HepG2 (cell line): ENCODE results near the gene RUSF1. TPM values are rescaled to one million over a fixed set of nuclear protein-coding genes. Genes with fewer than 3 reads are reported as not detected.

Experiments used
- E2F5 ChIP-seq: sonication (generic); formaldehyde crosslinking; conservative IDR thresholded peaks from 2 replicates; pipeline ENCODE4 v1.4.0; 2020; ENCODE audit warnings: missing genetic modification reagents
- FOXP4 ChIP-seq: sonication (generic); formaldehyde crosslinking; IDR thresholded peaks from 2 replicates; pipeline ENCODE4 v1.4.0; 2020; ENCODE audit warnings: missing genetic modification reagents
- HNF4A ChIP-seq: sonication (generic); formaldehyde crosslinking; IDR thresholded peaks from 2 replicates; pipeline ENCODE4 v1.4.0; 2020; ENCODE audit warnings: missing genetic modification reagents
- JUND ChIP-seq: sonication (generic); formaldehyde crosslinking; IDR thresholded peaks from 2 replicates; pipeline ENCODE4 v1.8.0; 2022; ENCODE audit warnings: mild to moderate bottlenecking, missing genetic modification reagents
- ONECUT2 ChIP-seq: sonication (generic); formaldehyde crosslinking; IDR thresholded peaks from 2 replicates; pipeline ENCODE4 v1.4.0; 2020; ENCODE audit warnings: missing genetic modification reagents
- RARA ChIP-seq: IDR thresholded peaks from 2 replicates; pipeline ENCODE4 v1.6.1; 2016; ENCODE audit warnings: missing genetic modification reagents, missing compliant biosample characterization
- RBM22 ChIP-seq: fragments of 200-400 bp; formaldehyde crosslinking; optimal IDR thresholded peaks from 2 replicates; pipeline ENCODE3; 2017; ENCODE audit warnings: mild to moderate bottlenecking, low read length, moderate library complexity
- ZNF143 ChIP-seq: sonication (generic); formaldehyde crosslinking; IDR thresholded peaks from 2 replicates; pipeline ENCODE4 v1.4.0; 2020; ENCODE audit warnings: missing genetic modification reagents
- ZNF407 ChIP-seq: sonication (generic); formaldehyde crosslinking; IDR thresholded peaks from one replicate; pipeline ENCODE4 v1.5.1; 2020; ENCODE audit warnings: mild to moderate bottlenecking, missing genetic modification reagents; ENCODE audit errors: not compliant biosample characterization
- ZNF441 ChIP-seq: sonication (generic); formaldehyde crosslinking; IDR thresholded peaks from 2 replicates; pipeline ENCODE4 v1.7.0; 2021; ENCODE audit warnings: missing genetic modification reagents, borderline replicate concordance
- ZNF503 ChIP-seq: sonication (generic); formaldehyde crosslinking; IDR thresholded peaks from 2 replicates; pipeline ENCODE4 v1.4.0; 2020; ENCODE audit warnings: missing genetic modification reagents
- ZNF775 ChIP-seq: sonication (generic); formaldehyde crosslinking; IDR thresholded peaks from 2 replicates; pipeline ENCODE4 v1.4.0; 2020; ENCODE audit warnings: missing genetic modification reagents, mild to moderate bottlenecking, moderate library complexity, borderline replicate concordance
- ZZZ3 ChIP-seq: sonication (generic); formaldehyde crosslinking; IDR thresholded peaks from 2 replicates; pipeline ENCODE4 v1.4.0; 2020; ENCODE audit warnings: missing genetic modification reagents, mild to moderate bottlenecking, borderline replicate concordance
- polyA plus RNA-seq, 8 experiments: library from polyadenylated mRNA; depleted of rRNA in 3 of 8; stranded (reverse) in 7 of 8; unstranded in 1 of 8; fragments of >200 nt; fragmentation: Illumina TruSeq in 4 of 8; extraction: Trizol in 4 of 8; gene quantifications; 2 replicates each; pipeline versions ENCODE4 v1.2.1 to v1.2.3, GENCODE V29; 2011 to 2016; ENCODE audit warnings: low read depth in 4 of 8, missing spikeins in 1 of 8, mixed read lengths in 1 of 8; ENCODE audit not compliant: insufficient read depth in 1 of 8
- total RNA-seq, 5 experiments: library from RNA; depleted of rRNA; stranded (reverse); fragments of >200 nt; fragmentation: Illumina TruSeq; extraction: Trizol; gene quantifications; 2 replicates each; pipeline ENCODE4 v1.2.3, GENCODE V29; 2016; ENCODE audit warnings: low read depth in 1 of 5

Gene RUSF1
- total and polyA plus RNA-seq, 2 of the 13 experiments (the other 11 are each of a cell fraction or from before 2014, with no cell fraction given), result 40.8 to 50.2 TPM

- TF ChIP-seq E2F5 (CRISPR knock-in tag), result no peak
- TF ChIP-seq ZNF441 (CRISPR knock-in tag), result no peak
- 0 out of 2 replicates have a peak, but pooled peaks have one; percentile 38 for TF ChIP-seq HNF4A (CRISPR knock-in tag)
- TF ChIP-seq FOXP4 (CRISPR knock-in tag), result 0 out of 2 replicates have a peak, but pooled peaks have one; percentile 20
- peak; percentile 48 for TF ChIP-seq RARA (CRISPR knock-in tag)
- no peak for TF ChIP-seq ZNF407 (CRISPR knock-in tag)
- TF ChIP-seq ONECUT2 (CRISPR knock-in tag), result no peak
- TF ChIP-seq ZNF775 (CRISPR knock-in tag), result no peak
- TF ChIP-seq JUND (CRISPR knock-in tag), result no peak
- TF ChIP-seq ZZZ3 (CRISPR knock-in tag), result 0 out of 2 replicates have a peak, but pooled peaks have one; percentile 15
- peak; percentile 54; the same call in 1 of the 2 replicates for TF ChIP-seq ZNF503 (CRISPR knock-in tag)
- no peak for TF ChIP-seq ZNF143 (CRISPR knock-in tag)
- peak; percentile 37 for TF ChIP-seq RBM22
These were observed 48.3 kb downstream of the RUSF1 start (continued) for GRCh38 chr16:31459687-31460581.
